ENCODE results near the gene TFB1M.

- no peak for TF ChIP-seq CTCF (IDR thresholded peaks at IDR 0.05)
- no peak for TF ChIP-seq POLR2A (IDR thresholded peaks at IDR 0.05)
Measured at GRCh38 chr6:155232848-155233247, 81.4 kb downstream of the TFB1M start.
